Kidney epithelial cell (primary cell): ENCODE data around the gene RANGAP1. TPM values are rescaled to one million over a fixed set of nuclear protein-coding genes. Genes with fewer than 3 reads are reported as not detected.

Experiments used
- DNase-seq: peaks from one replicate; pipeline ENCODE4 v3.0.0-alpha.2; 2010; ENCODE audit warnings: low read depth
- H3K27me3 ChIP-seq: 2 replicates; pipeline ENCODE4 v1.6.0; 2011; ENCODE audit warnings: low read length; ENCODE audit not compliant: control insufficient read depth, insufficient read depth
- H3K36me3 ChIP-seq: 2 replicates; pipeline ENCODE4 v1.5.1; 2011; ENCODE audit warnings: low read length; ENCODE audit not compliant: control insufficient read depth, insufficient read depth
- H3K4me3 ChIP-seq: 2 replicates; pipeline ENCODE4 v1.5.1; 2011; ENCODE audit warnings: low read depth, mild to moderate bottlenecking, control low read depth, low read length
- CTCF ChIP-seq: IDR thresholded peaks from 2 replicates; pipeline ENCODE4 v1.5.1; 2011; ENCODE audit warnings: mild to moderate bottlenecking, moderate library complexity, low read length, control low read depth, inconsistent platforms; ENCODE audit not compliant: insufficient read depth, poor library complexity, severe bottlenecking
- total RNA-seq: library from RNA; depleted of rRNA; stranded (reverse); fragments of >200 nt; gene quantifications from 2 replicates; pipeline ENCODE4 v1.2.3, GENCODE V29; 2015

The RANGAP1 gene
- total RNA-seq, 1 donor from 2014 or later: 131 TPM

DNA sequence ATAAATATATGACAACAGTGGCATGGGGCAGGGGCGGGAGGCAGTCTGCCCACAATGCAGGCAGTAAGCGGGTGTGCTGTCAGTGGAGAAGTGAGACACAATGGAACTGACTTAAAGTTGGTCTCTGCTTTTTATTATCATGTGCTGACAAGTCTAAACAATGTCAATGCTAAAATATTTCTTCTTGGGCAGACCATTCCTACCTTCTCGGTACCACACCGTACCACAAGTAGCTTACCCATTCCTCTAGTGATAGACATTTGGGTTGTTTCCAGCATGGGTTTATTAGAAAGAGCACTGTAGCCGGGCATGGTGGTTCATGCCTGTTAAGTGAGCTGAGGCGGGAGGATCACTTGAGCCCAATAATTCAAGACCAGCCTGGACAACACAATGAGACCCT, 42.6 kb downstream of the RANGAP1 start:
- no peak for DNase-seq
- no peak for TF ChIP-seq CTCF
- H3K4me3 ChIP-seq: no peak overlapping the region
- peaks cover 3% of the 10 kb centered on the region for H3K36me3 ChIP-seq
- H3K27me3 ChIP-seq: no peaks in the 10 kb centered on the region

- DNase-seq: no peak
- peaks cover 2% of the 10 kb centered on the region for H3K36me3 ChIP-seq
- H3K4me3 ChIP-seq: no peak overlapping the region
- no peaks in the 10 kb centered on the region for H3K27me3 ChIP-seq
- no peak for TF ChIP-seq CTCF
Observed at GRCh38 chr22:41242396-41243117, 43.4 kb downstream of the RANGAP1 start.

DNA sequence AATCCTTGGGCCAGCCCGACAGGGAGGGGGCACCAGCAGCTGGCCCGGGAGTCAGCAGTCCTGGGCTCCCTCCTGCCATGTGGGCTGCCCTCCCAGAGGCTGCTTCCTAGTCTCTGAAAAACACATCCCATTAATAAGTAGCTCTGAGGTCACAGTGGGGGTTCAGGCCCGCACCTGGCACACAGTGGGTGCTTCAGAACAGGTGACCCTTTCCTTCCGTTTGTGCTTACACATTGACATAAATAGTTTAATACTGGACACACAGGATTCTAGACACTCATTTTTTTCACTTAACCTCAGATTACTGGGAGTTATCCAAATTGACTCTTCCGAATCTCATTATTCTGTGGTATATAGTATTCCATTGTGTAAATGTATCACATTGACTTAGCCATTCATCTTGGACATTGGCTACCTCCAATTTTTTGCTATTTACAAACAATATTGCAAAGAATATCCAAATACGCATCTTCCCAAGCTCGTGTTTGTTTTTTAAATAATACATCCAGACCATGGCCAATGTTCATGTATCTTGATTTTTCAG, 44.8 kb downstream of the RANGAP1 start:
- DNase-seq: no peak
- Histone ChIP-seq H3K4me3 (no peak overlapping the region), H3K27me3 (no peaks in the 10 kb centered on the region), H3K36me3 (no peaks in the 10 kb centered on the region)
- TF ChIP-seq CTCF: no peak

DNA sequence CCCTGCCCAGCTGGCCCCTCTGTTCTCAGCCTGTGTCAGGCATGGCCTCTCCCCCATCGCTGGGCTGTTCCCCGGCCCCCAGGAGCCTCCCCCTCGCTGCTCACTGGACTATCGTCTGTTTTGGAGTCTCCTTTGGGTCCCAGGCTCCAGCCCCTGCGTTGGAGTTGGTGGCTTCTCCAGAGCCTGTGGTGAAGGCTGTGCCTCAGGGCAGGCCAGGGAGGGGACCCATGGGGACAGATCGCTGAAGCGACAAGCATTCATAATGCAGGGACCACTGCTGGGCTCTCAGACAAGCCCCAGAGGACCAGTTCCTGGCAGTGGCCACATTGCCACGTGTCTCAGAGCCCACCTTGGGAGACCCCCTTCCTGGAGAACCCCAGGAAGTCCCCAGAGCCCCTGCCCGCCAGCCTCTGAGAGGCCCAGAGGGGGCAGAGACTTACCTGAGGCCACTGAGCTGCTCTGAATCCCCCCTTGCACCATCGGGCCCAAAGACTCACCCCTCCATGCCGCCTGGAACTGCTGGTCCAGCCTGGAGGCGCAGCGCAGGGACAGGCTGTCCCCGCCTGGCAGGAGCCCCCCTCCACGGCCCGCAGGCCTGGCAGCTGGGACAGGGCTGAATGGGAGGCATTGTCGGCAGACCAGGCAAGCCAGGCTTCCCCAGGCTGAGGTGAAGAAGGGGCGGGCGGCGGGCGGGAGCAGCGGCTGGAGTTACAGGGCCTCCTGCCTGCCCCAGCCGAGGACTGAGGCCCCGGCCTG, 45.4 kb downstream of the RANGAP1 start, which contains the start of gene CHADL:
CHADL (minus strand) TSS at position 555 of the 756 bp plus-strand sequence; CDS start at position 505, 50 bp downstream.
- Histone ChIP-seq H3K27me3 (no peaks in the 10 kb centered on the region), H3K36me3 (no peaks in the 10 kb centered on the region), H3K4me3 (no peak within 1 kb of the TSS)
- no peak for DNase-seq
- no peak for TF ChIP-seq CTCF

GRCh38 chr22:41239443-41240128, 46.4 kb downstream of the RANGAP1 start:
- no peak for TF ChIP-seq CTCF
- Histone ChIP-seq H3K36me3 (no peaks in the 10 kb centered on the region), H3K4me3 (no peak overlapping the region), H3K27me3 (no peaks in the 10 kb centered on the region)
- DNase-seq: no peak
